Metanephros (tissue), 1 donor: Measurements from ENCODE around the gene ANAPC10. TPM values are rescaled to one million over a fixed set of nuclear protein-coding genes. Genes with fewer than 3 reads are reported as not detected.

ENCODE experiments used
- total RNA-seq: library from RNA; depleted of rRNA; stranded (reverse); fragments of >200 nt; gene quantifications from one replicate; pipeline ENCODE4 v1.2.3, GENCODE V29; 2014

The ANAPC10 gene
- total RNA-seq = 31.9 TPM

GRCh38 chr4:145097821-145098674 lies at the start of gene ANAPC10, which contains the start of gene ABCE1:
Gene ANAPC10 (minus strand): TSS chr4:145098196. CDS start chr4:145096099, 2,097 bp downstream.
Gene ABCE1 (plus strand): TSS chr4:145098311. CDS start chr4:145104413, 6,102 bp downstream.

Other genes with a start within 250 kb of the ANAPC10 start
- gene ABCE1, start 115 bp upstream of the ANAPC10 start, total RNA-seq = 94.0 TPM
- gene OTUD4, start 82.4 kb upstream of the ANAPC10 start, total RNA-seq = 62.1 TPM